ENCODE measurements around the gene QSOX1. TPM values are rescaled to one million over a fixed set of nuclear protein-coding genes. Genes with fewer than 3 reads are reported as not detected.

Gene QSOX1
- total RNA-seq, 1 donor from 2014 or later = 11.9 TPM

GRCh38 chr1:180168786-180169639 lies 14.3 kb downstream of the QSOX1 start:
- no peaks in the 10 kb centered on the region for H3K4me1 Mint-ChIP-seq
- intact Hi-C loops (cut with micrococcal nuclease) = loop anchor here (1.0 kb wide), 1 partner anchor 302 kb away; no protein-coding TSS in a partner anchor
- no peak for DNase-seq
- POLR2A ChIA-PET = no interaction called here
- no peak overlapping the region for H3K27ac Mint-ChIP-seq
- TF ChIP-seq CTCF (IDR thresholded peaks at IDR 0.05) = no peak
- CTCF ChIA-PET = interaction anchor here (1.1 to 1.5 kb wide), 5 partner anchors 10 to 301 kb away, joined by 3 to 9 read pairs (median 3); partner anchors contain the start of gene QSOX1
- H3K4me3 Mint-ChIP-seq = no peak overlapping the region
- H3K9me3 Mint-ChIP-seq = no peaks in the 10 kb centered on the region
- no peaks in the 10 kb centered on the region for H3K27me3 Mint-ChIP-seq
- peak; percentile 68 for ATAC-seq (ENCODE audit: low read depth)
- peaks cover 5% of the 10 kb centered on the region for H3K36me3 Mint-ChIP-seq (ENCODE audit: low read depth)

- Mint-ChIP-seq H3K27me3 (no peaks in the 10 kb centered on the region), H3K4me3 (no peak overlapping the region), H3K27ac (no peak overlapping the region), H3K9me3 (no peaks in the 10 kb centered on the region), H3K4me1 (no peaks in the 10 kb centered on the region), H3K36me3 (ENCODE audit: low read depth) (peaks cover 5% of the 10 kb centered on the region)
- intact Hi-C loops (cut with micrococcal nuclease) = no loop called here
- DNase-seq = no peak
- CTCF ChIA-PET = interaction anchor here (1.3 to 1.5 kb wide), 3 partner anchors 10 to 463 kb away, joined by 5 to 9 read pairs (median 6); no protein-coding TSS in a partner anchor
- no peak for ATAC-seq (ENCODE audit: low read depth)
- no peak for TF ChIP-seq CTCF (IDR thresholded peaks at IDR 0.05)
- POLR2A ChIA-PET = no interaction called here
Observed at GRCh38 chr1:180169640-180170195, 15.0 kb downstream of the QSOX1 start.

GRCh38 chr1:180170546-180171151 lies 16.0 kb downstream of the QSOX1 start:
- POLR2A ChIA-PET = no interaction called here
- no peak for TF ChIP-seq CTCF (IDR thresholded peaks at IDR 0.05)
- no peaks in the 10 kb centered on the region for H3K9me3 Mint-ChIP-seq
- CTCF ChIA-PET = interaction anchor here (1.3 to 1.4 kb wide), 2 partner anchors 9 to 464 kb away, joined by 5 to 6 read pairs; no protein-coding TSS in a partner anchor
- no peaks in the 10 kb centered on the region for H3K27me3 Mint-ChIP-seq
- DNase-seq = no peak
- H3K27ac Mint-ChIP-seq = no peak overlapping the region
- no peaks in the 10 kb centered on the region for H3K4me1 Mint-ChIP-seq
- intact Hi-C loops (cut with micrococcal nuclease) = no loop called here
- no peak for ATAC-seq (ENCODE audit: low read depth)
- peaks cover 5% of the 10 kb centered on the region for H3K36me3 Mint-ChIP-seq (ENCODE audit: low read depth)
- no peak overlapping the region for H3K4me3 Mint-ChIP-seq

- no peak for TF ChIP-seq CTCF (IDR thresholded peaks at IDR 0.05)
- Mint-ChIP-seq H3K4me1 (no peaks in the 10 kb centered on the region), H3K4me3 (no peak overlapping the region), H3K27me3 (no peaks in the 10 kb centered on the region), H3K27ac (no peak overlapping the region), H3K36me3 (ENCODE audit: low read depth) (peaks cover 5% of the 10 kb centered on the region), H3K9me3 (no peaks in the 10 kb centered on the region)
- ChIA-PET CTCF (no interaction called here), POLR2A (no interaction called here)
- intact Hi-C loops (cut with micrococcal nuclease) = no loop called here
- no peak for DNase-seq
- ATAC-seq (ENCODE audit: low read depth) = no peak
Observed at GRCh38 chr1:180171691-180172090, 17.0 kb downstream of the QSOX1 start.

GRCh38 chr1:180173451-180173850 lies 18.8 kb downstream of the QSOX1 start:
- POLR2A ChIA-PET = no interaction called here
- Mint-ChIP-seq H3K4me1 (no peaks in the 10 kb centered on the region), H3K27me3 (no peaks in the 10 kb centered on the region), H3K27ac (no peak overlapping the region), H3K36me3 (ENCODE audit: low read depth) (peaks cover 2% of the 10 kb centered on the region), H3K4me3 (no peak overlapping the region), H3K9me3 (no peaks in the 10 kb centered on the region)
- no peak for ATAC-seq (ENCODE audit: low read depth)
- CTCF ChIA-PET = no interaction called here
- intact Hi-C loops (cut with micrococcal nuclease) = no loop called here
- no peak for TF ChIP-seq CTCF (IDR thresholded peaks at IDR 0.05)
- no peak for DNase-seq
